Neuronal stem cell (in vitro differentiated cells): ENCODE results near the gene BMAL1.

Experiments
- DNase-seq: peaks from one replicate; pipeline ENCODE4 v3.0.0-alpha.2; 2013; ENCODE audit warnings: low spot score
- H2AFZ ChIP-seq: one replicate; pipeline ENCODE4 v1.6.1; 2013; ENCODE audit warnings: mild to moderate bottlenecking, low read length, inconsistent platforms
- H2AK5ac ChIP-seq: 2 replicates; pipeline ENCODE4 v1.6.1; 2013; ENCODE audit warnings: low read depth, mild to moderate bottlenecking, inconsistent platforms, low read length, moderate library complexity, mixed read lengths
- H2BK120ac ChIP-seq: 2 replicates; pipeline ENCODE4 v1.6.1; 2013; ENCODE audit warnings: low read depth, mild to moderate bottlenecking, inconsistent platforms, low read length, moderate library complexity, mixed read lengths
- H2BK12ac ChIP-seq: one replicate; pipeline ENCODE4 v1.6.1; 2013; ENCODE audit warnings: low read length, inconsistent platforms
- H2BK15ac ChIP-seq: 2 replicates; pipeline ENCODE4 v1.6.1; 2013; ENCODE audit warnings: mild to moderate bottlenecking, low read length, inconsistent platforms, mixed read lengths
- H2BK5ac ChIP-seq: one replicate; pipeline ENCODE4 v1.6.1; 2013; ENCODE audit warnings: inconsistent platforms, mild to moderate bottlenecking, low read length, moderate library complexity
- H3K14ac ChIP-seq: one replicate; pipeline ENCODE4 v1.6.1; 2013; ENCODE audit warnings: low read length, inconsistent platforms
- H3K18ac ChIP-seq: 2 replicates; pipeline ENCODE4 v1.6.1; 2013; ENCODE audit warnings: low read length, inconsistent platforms
- H3K23ac ChIP-seq: 2 replicates; pipeline ENCODE4 v1.6.1; 2013; ENCODE audit warnings: low read depth, mild to moderate bottlenecking, mixed read lengths, low read length, inconsistent platforms; ENCODE audit not compliant: poor library complexity
- H3K27ac ChIP-seq: replicated peaks from 3 replicates; pipeline ENCODE4 v1.5.1; 2013; ENCODE audit warnings: low read length, inconsistent platforms
- H3K27me3 ChIP-seq, 3 experiments: 2 replicates each; pipeline ENCODE4 v1.6.1; 2013; ENCODE audit warnings: low read length in 3 of 3, mild to moderate bottlenecking in 2 of 3, inconsistent platforms in 1 of 3, low read depth in 1 of 3, mixed read lengths in 1 of 3, moderate library complexity in 1 of 3; ENCODE audit not compliant: control insufficient read depth in 3 of 3, insufficient read depth in 3 of 3
- H3K36me3 ChIP-seq, 2 donors: replicated peaks in 1 of 2; 2 replicates each; pipeline ENCODE4 v1.6.1; 2013; ENCODE audit warnings: low read length in 2 of 2; ENCODE audit not compliant: control insufficient read depth in 2 of 2, insufficient read depth in 2 of 2
- H3K4ac ChIP-seq: 2 replicates; pipeline ENCODE4 v1.6.1; 2013; ENCODE audit warnings: inconsistent platforms, mild to moderate bottlenecking, low read length, moderate library complexity
- H3K4me1 ChIP-seq, 2 donors: 1 replicate in 1 of 2; 2 replicates in 1 of 2; pipeline ENCODE4 v1.6.1; 2013; ENCODE audit warnings: low read length in 2 of 2, low read depth in 1 of 2; ENCODE audit not compliant: control insufficient read depth in 2 of 2, insufficient read depth in 1 of 2
- H3K4me2 ChIP-seq: one replicate; pipeline ENCODE4 v1.6.1; 2013; ENCODE audit warnings: mild to moderate bottlenecking, low read length, inconsistent platforms; ENCODE audit not compliant: insufficient read depth, poor library complexity, severe bottlenecking
- H3K4me3 ChIP-seq, 2 donors: 2 replicates each; pipeline ENCODE4 v1.5.1; 2013; ENCODE audit warnings: low read length in 2 of 2, mild to moderate bottlenecking in 2 of 2, inconsistent platforms in 1 of 2, moderate library complexity in 1 of 2
- H3K79me1 ChIP-seq: one replicate; pipeline ENCODE4 v1.6.1; 2013; ENCODE audit warnings: low read depth, mild to moderate bottlenecking, inconsistent platforms, low read length, moderate library complexity
- H3K9ac ChIP-seq: one replicate; pipeline ENCODE4 v1.6.1; 2013; ENCODE audit warnings: mild to moderate bottlenecking, low read depth, low read length, inconsistent platforms; ENCODE audit not compliant: poor library complexity
- H3K9me3 ChIP-seq, 2 donors: replicated peaks in 1 of 2; 2 replicates each; pipeline versions ENCODE3 to v1.6.1; 2013; ENCODE audit warnings: low read length in 2 of 2, mild to moderate bottlenecking in 2 of 2, inconsistent platforms in 1 of 2, low read depth in 1 of 2, mixed read lengths in 1 of 2, moderate library complexity in 1 of 2; ENCODE audit not compliant: control insufficient read depth in 2 of 2, insufficient read depth in 1 of 2
- H4K8ac ChIP-seq: one replicate; pipeline ENCODE4 v1.6.1; 2013; ENCODE audit warnings: low read depth, mild to moderate bottlenecking, inconsistent platforms, low read length, moderate library complexity
- H4K91ac ChIP-seq: one replicate; pipeline ENCODE4 v1.6.1; 2013; ENCODE audit warnings: low read length, low read depth, mild to moderate bottlenecking, inconsistent platforms; ENCODE audit not compliant: poor library complexity
- WGBS, 2 donors: extraction: QIAGEN DNeasy Blood & Tissue Kit; methylation state at CpG; one replicate each; pipeline ENCODE4 v1.1.7; 2013; ENCODE audit warnings: missing lambda C conversion rate in 2 of 2, mixed read lengths in 1 of 2; ENCODE audit not compliant: insufficient read length in 2 of 2, insufficient replicate concordance in 1 of 2; ENCODE audit errors: extremely low coverage in 2 of 2; 5-methylcytosine and 5-hydroxymethylcytosine counted together

Gene BMAL1

GRCh38 chr11:13316528-13316961 is 39.0 kb downstream of the BMAL1 start:
- Histone ChIP-seq H2BK15ac (no peak overlapping the region), H3K9me3 (no peaks in the 10 kb centered on the region), H3K14ac (no peak overlapping the region), H2BK120ac (no peak overlapping the region), H3K9ac (no peak overlapping the region), H3K36me3 (no peaks in the 10 kb centered on the region), H3K27ac (no peak overlapping the region), H2BK12ac (no peak overlapping the region), H3K23ac (no peak overlapping the region), H2BK5ac (no peak overlapping the region), H3K18ac (no peak overlapping the region), H2AK5ac (no peak overlapping the region), H3K4me2 (no peak overlapping the region), H3K4me1 (peaks cover 7 to 14% of the 10 kb centered on the region in 2 donors), H2AFZ (no peak overlapping the region), H3K4me3 (no peak overlapping the region), H3K27me3 (no peaks in the 10 kb centered on the region), H4K91ac (no peak overlapping the region), H3K79me1 (no peaks in the 10 kb centered on the region), H3K4ac (no peak overlapping the region), H4K8ac (no peak overlapping the region)
- no peak for DNase-seq
- WGBS, 2 donors, result no CpG with 5 or more reads among the region's 4 CpGs

- Histone ChIP-seq H3K9ac (no peak overlapping the region), H3K79me1 (no peaks in the 10 kb centered on the region), H3K18ac (no peak overlapping the region), H2BK12ac (no peak overlapping the region), H3K36me3 (no peaks in the 10 kb centered on the region), H2AFZ (no peak overlapping the region), H4K91ac (no peak overlapping the region), H2BK15ac (no peak overlapping the region), H3K9me3 (no peaks in the 10 kb centered on the region), H2BK120ac (no peak overlapping the region), H3K27ac (no peak overlapping the region), H3K14ac (no peak overlapping the region), H3K27me3 (no peaks in the 10 kb centered on the region), H3K4ac (no peak overlapping the region), H2AK5ac (no peak overlapping the region), H2BK5ac (no peak overlapping the region), H3K4me1 (peaks cover 7 to 14% of the 10 kb centered on the region in 2 donors), H3K4me3 (no peak overlapping the region), H3K4me2 (no peak overlapping the region), H3K23ac (no peak overlapping the region), H4K8ac (no peak overlapping the region)
- DNase-seq, result no peak
- no CpG with 5 or more reads among the region's 4 CpGs for WGBS, 2 donors
Measured at GRCh38 chr11:13317293-13318080, 39.9 kb downstream of the BMAL1 start.

GRCh38 chr11:13318498-13319295 is 41.1 kb downstream of the BMAL1 start:
- H2AFZ ChIP-seq, result no peak overlapping the region
- no peak for DNase-seq
- no peak overlapping the region for H2BK5ac ChIP-seq
- H3K4ac ChIP-seq, result no peak overlapping the region
- H3K36me3 ChIP-seq, result no peaks in the 10 kb centered on the region
- no peak overlapping the region for H3K9ac ChIP-seq
- no peak overlapping the region for H3K27ac ChIP-seq
- no peak overlapping the region for H2BK12ac ChIP-seq
- H3K23ac ChIP-seq, result no peak overlapping the region
- H2BK15ac ChIP-seq, result no peak overlapping the region
- no peak overlapping the region for H4K91ac ChIP-seq
- H3K79me1 ChIP-seq, result no peaks in the 10 kb centered on the region
- no peaks in the 10 kb centered on the region for H3K27me3 ChIP-seq
- H2AK5ac ChIP-seq, result no peak overlapping the region
- H3K4me2 ChIP-seq, result no peak overlapping the region
- no peaks in the 10 kb centered on the region for H3K9me3 ChIP-seq
- no peak overlapping the region for H3K18ac ChIP-seq
- H2BK120ac ChIP-seq, result no peak overlapping the region
- no CpG with 5 or more reads among the region's 2 CpGs for WGBS, 2 donors
- H3K4me3 ChIP-seq, result no peak overlapping the region
- no peak overlapping the region for H3K14ac ChIP-seq
- H4K8ac ChIP-seq, result no peak overlapping the region
- peaks cover 7 to 14% of the 10 kb centered on the region in 2 donors for H3K4me1 ChIP-seq

- DNase-seq, result no peak
Measured at GRCh38 chr11:13320688-13321087, 43.1 kb downstream of the BMAL1 start.

More at GRCh38 chr11:13320688-13321087, 43.1 kb downstream of the BMAL1 start:
- Histone ChIP-seq H2BK12ac (no peak overlapping the region), H3K4ac (no peak overlapping the region), H3K23ac (no peak overlapping the region), H3K9ac (no peak overlapping the region), H3K9me3 (no peaks in the 10 kb centered on the region), H2AFZ (no peak overlapping the region), H2BK5ac (no peak overlapping the region), H4K8ac (no peak overlapping the region), H3K27ac (no peak overlapping the region), H2BK120ac (no peak overlapping the region), H3K4me2 (no peak overlapping the region), H3K36me3 (no peaks in the 10 kb centered on the region), H4K91ac (no peak overlapping the region), H2AK5ac (no peak overlapping the region), H3K79me1 (no peaks in the 10 kb centered on the region), H2BK15ac (no peak overlapping the region), H3K18ac (no peak overlapping the region), H3K4me3 (no peak overlapping the region), H3K4me1 (peaks cover 4 to 7% of the 10 kb centered on the region in 2 donors), H3K14ac (no peak overlapping the region), H3K27me3 (no peaks in the 10 kb centered on the region)
- WGBS, 2 donors, result no CpG with 5 or more reads among the region's 3 CpGs
